Measurements from ENCODE around the gene ELP4.
"Not testable (repeated sequence)": the region's sequence is repeated elsewhere in the genome, so short reads cannot be mapped to it uniquely, and the experiment has no call there.

The ELP4 gene

DNA sequence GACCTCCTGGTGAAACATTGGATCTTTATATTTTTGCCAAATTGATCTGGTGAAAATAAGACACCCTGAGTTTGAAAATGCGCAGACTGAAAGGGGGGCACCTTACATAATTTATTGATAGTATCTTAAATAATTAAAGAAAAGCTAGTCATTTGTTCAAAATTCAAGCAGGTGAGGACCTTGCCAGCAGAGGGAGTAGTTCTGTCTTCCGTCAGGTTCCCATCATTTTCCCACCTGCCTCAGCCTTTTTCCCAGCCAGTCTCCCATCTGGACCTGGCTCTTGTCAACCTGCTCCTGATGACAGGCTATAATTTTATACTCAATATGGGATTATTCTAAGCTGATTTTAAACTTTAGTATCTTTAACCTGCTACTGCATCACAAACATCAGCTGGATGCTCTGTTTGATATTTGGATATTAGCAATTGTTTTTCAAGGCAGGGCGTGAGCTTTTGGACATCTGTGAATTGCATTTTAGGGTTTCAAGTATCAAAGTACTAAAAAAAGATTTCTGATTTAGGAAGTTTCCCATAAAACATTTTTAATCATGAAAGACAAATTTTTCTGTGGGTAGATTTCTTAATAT, 132.0 kb downstream of the ELP4 start:
- intact Hi-C loops (cut with micrococcal nuclease): no loop called here
- Mint-ChIP-seq H3K27me3 (no peaks in the 10 kb centered on the region), H3K27ac (no peak overlapping the region), H3K4me1 (ENCODE audit: low read depth) (no peaks in the 10 kb centered on the region), H3K4me3 (no peak overlapping the region), H3K9me3 (no peaks in the 10 kb centered on the region), H3K36me3 (ENCODE audit: low read depth) (no peaks in the 10 kb centered on the region)

DNA sequence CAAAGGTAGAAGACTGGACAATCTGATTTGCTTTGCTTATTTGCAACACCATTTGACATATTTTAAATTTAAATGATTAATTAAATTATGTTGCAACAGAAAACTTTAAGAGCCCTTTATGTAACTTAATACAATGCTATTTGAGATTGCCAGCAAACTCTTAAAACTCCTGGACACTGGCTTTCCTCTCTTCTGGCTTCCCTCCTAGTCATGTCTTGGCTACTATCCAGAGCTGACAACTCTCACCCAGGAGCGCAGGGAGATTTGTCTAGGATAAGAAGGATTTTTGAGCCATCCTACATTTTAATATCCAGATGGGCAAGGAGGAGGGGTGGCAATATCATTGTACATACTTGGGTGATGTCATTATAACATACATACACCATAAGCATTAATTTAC, 134.3 kb downstream of the ELP4 start:
- Mint-ChIP-seq H3K4me3 (no peak overlapping the region), H3K9me3 (no peaks in the 10 kb centered on the region), H3K36me3 (ENCODE audit: low read depth) (no peaks in the 10 kb centered on the region), H3K27ac (no peak overlapping the region), H3K27me3 (no peaks in the 10 kb centered on the region), H3K4me1 (ENCODE audit: low read depth) (no peaks in the 10 kb centered on the region)
- intact Hi-C loops (cut with micrococcal nuclease): no loop called here

DNA sequence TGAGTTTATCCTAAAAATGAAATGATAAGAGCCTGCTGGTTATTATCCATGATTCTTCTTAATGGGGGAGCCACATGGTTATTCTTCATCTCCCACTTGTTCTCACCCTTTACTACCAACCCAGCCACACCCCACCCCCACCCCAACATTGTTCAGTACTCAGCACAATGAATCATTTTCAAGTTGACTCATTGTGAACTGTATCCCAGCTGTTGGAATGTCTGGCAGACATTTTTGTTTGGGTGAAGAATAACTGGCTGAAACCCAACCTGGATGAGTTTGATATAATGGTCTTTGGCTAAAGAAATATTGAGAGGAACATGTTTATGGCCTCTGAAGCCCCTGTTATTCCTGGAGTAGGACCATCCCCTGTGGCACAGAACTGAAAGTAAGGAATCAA, 136.2 kb downstream of the ELP4 start:
- H3K9me3 Mint-ChIP-seq: no peaks in the 10 kb centered on the region
- no peaks in the 10 kb centered on the region for H3K27me3 Mint-ChIP-seq
- H3K4me1 Mint-ChIP-seq (ENCODE audit: low read depth): no peaks in the 10 kb centered on the region
- no peak overlapping the region for H3K27ac Mint-ChIP-seq
- intact Hi-C loops (cut with micrococcal nuclease): no loop called here
- no peaks in the 10 kb centered on the region for H3K36me3 Mint-ChIP-seq (ENCODE audit: low read depth)
- no peak overlapping the region for H3K4me3 Mint-ChIP-seq

DNA sequence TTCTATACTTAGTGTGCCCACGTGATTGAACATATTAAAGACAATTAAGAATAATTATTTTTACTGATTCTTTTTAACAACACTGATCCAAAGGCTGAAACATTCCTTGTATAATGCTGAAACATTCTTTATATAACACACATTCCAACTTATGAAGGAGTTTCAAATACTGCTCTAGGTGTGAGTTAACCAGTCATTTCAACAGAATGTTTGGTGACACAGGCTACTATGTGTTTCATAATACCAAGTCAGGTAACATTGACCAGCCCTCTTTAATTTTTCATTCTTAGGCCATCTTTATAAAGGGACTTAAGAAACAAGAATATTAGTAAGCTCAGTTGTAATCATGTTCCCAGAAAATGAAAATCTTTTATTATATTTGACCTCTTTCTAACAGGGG, 136.6 kb downstream of the ELP4 start:
- Mint-ChIP-seq H3K4me1 (ENCODE audit: low read depth) (no peaks in the 10 kb centered on the region), H3K4me3 (no peak overlapping the region), H3K9me3 (no peaks in the 10 kb centered on the region), H3K27me3 (no peaks in the 10 kb centered on the region), H3K36me3 (ENCODE audit: low read depth) (peaks cover 4% of the 10 kb centered on the region), H3K27ac (no peak overlapping the region)
- intact Hi-C loops (cut with micrococcal nuclease): no loop called here

DNA sequence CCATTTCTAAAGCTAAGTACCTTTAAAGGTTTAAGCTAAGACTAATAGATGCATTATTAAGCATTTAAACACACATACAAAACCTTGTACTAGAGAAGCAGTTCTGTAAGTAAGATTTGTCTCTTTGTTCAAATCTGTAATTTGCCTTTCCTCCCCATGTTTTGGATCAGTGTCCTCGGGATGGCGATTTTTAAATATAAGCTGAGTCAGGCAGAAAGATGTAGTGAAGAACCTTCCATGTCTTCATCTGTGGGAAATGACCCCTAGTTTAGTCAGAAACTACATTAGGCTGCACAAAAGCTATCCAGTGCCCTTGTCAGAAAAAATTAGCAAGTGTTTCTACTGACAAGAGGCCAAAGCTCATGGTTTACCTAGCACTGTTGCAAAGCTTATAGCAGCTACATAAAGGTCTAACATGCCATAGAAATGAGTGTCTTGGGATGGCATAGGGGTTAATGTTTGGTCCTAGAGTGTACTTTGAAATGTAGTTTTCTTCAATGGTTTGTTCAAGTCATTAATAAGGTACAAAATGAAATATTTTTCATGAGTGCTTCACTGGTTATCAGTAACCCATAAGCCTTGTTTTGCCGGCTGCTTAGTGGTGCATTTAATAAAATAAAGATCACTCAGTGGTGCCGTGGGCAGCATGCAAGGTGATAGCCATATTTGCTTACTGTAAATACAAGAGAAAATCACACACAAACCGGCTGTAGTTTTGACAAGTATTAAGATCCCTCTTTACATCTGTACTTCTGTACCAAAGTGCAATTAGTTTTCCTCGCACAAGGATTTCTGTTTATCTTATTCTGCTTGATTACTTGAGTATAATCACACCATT, 139.8 kb downstream of the ELP4 start:
- Mint-ChIP-seq H3K36me3 (ENCODE audit: low read depth) (peaks cover 10% of the 10 kb centered on the region), H3K27me3 (no peaks in the 10 kb centered on the region), H3K27ac (no peak overlapping the region), H3K4me3 (no peak overlapping the region), H3K9me3 (no peaks in the 10 kb centered on the region), H3K4me1 (ENCODE audit: low read depth) (no peaks in the 10 kb centered on the region)
- intact Hi-C loops (cut with micrococcal nuclease): no loop called here

DNA sequence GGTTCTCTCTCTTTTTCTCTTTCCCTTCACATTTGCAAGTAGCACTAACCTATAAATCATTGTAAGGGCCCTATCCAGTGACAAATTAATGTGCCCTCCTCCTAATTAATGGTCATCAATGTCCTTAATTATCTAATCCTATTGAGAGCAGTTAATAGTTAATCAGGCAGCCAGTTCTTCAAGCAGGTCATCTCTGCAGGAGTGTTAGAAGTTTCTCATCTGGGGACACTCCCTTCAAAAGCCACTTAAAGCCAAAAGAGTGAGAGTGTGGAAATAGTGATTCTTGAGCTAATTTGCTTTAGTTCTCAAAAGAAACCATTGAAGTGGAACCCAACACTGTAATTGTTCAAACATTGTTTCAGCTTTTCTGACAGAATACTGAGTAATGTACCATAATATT, 141.6 kb downstream of the ELP4 start:
- Mint-ChIP-seq H3K27me3 (no peaks in the 10 kb centered on the region), H3K4me1 (ENCODE audit: low read depth) (no peaks in the 10 kb centered on the region), H3K36me3 (ENCODE audit: low read depth) (peaks cover 10% of the 10 kb centered on the region), H3K9me3 (no peaks in the 10 kb centered on the region), H3K27ac (no peak overlapping the region), H3K4me3 (no peak overlapping the region)
- intact Hi-C loops (cut with micrococcal nuclease): no loop called here

DNA sequence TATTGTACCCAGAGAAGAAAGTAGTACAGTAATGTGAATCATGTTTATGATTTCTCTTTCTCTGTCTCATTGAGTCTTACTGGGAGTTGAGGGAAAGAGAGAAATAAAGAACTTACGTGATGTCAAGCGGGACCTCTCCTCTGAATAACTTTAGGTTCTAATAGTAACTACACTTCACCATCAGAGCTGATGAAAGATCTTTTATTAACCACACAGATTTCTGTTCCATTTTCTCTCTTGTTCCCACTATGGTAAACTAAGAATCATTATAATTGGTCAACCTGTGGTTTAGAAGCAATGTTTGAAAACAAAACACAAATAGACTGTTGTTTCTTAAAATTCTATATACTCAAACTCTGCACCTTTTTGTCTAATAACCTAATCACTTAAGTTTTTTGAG, 142.3 kb downstream of the ELP4 start:
- H3K9me3 Mint-ChIP-seq: no peaks in the 10 kb centered on the region
- no peak overlapping the region for H3K4me3 Mint-ChIP-seq
- no peaks in the 10 kb centered on the region for H3K27me3 Mint-ChIP-seq
- no peak overlapping the region for H3K27ac Mint-ChIP-seq
- intact Hi-C loops (cut with micrococcal nuclease): no loop called here
- H3K4me1 Mint-ChIP-seq (ENCODE audit: low read depth): no peaks in the 10 kb centered on the region
- peaks cover 10% of the 10 kb centered on the region for H3K36me3 Mint-ChIP-seq (ENCODE audit: low read depth)

DNA sequence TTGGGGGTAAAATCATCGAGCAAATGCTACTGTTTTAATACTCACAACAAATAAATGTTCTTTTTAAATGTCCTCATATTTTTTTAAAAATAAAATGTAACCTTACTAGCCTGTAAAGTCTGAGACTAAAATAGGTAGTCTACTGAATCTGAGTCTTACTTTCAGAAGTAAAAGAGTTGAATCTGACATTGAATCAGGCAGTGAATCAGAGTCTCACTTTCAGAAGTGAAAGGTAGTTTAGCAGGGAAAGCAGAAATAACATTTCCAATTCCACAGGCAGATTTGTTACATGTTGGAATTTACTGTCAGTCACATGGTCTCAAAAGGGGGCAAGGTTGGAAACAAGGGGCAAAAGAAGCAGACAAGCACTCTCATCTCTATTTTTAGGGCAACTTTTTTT, 143.0 kb downstream of the ELP4 start:
- H3K36me3 Mint-ChIP-seq (ENCODE audit: low read depth): peaks cover 10% of the 10 kb centered on the region
- no peak overlapping the region for H3K27ac Mint-ChIP-seq
- no peaks in the 10 kb centered on the region for H3K27me3 Mint-ChIP-seq
- H3K9me3 Mint-ChIP-seq: no peaks in the 10 kb centered on the region
- intact Hi-C loops (cut with micrococcal nuclease): no loop called here
- H3K4me3 Mint-ChIP-seq: no peak overlapping the region
- no peaks in the 10 kb centered on the region for H3K4me1 Mint-ChIP-seq (ENCODE audit: low read depth)

DNA sequence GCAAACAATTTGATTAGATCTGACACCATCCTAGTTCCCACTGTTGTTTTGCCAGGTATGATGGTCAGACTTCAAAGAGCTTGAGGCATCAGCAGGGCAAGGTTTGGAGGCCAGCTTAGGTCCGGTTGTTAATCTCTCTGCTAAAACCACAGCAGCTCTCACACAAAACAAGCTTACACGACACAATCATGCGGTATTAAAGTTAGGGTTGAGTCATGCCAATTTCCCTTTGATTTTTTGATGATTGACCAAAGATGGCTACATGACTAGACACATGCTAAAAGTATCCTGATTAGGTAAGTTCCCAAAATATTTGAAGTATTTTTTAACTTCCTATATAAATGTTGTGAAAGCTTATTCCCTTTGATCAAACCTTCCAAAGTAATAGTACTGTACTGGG, 145.9 kb downstream of the ELP4 start:
- no peaks in the 10 kb centered on the region for H3K4me1 Mint-ChIP-seq (ENCODE audit: low read depth)
- H3K27ac Mint-ChIP-seq: no peak overlapping the region
- H3K36me3 Mint-ChIP-seq (ENCODE audit: low read depth): peaks cover 10% of the 10 kb centered on the region
- no peaks in the 10 kb centered on the region for H3K27me3 Mint-ChIP-seq
- intact Hi-C loops (cut with micrococcal nuclease): no loop called here
- no peak overlapping the region for H3K4me3 Mint-ChIP-seq
- H3K9me3 Mint-ChIP-seq: no peaks in the 10 kb centered on the region

DNA sequence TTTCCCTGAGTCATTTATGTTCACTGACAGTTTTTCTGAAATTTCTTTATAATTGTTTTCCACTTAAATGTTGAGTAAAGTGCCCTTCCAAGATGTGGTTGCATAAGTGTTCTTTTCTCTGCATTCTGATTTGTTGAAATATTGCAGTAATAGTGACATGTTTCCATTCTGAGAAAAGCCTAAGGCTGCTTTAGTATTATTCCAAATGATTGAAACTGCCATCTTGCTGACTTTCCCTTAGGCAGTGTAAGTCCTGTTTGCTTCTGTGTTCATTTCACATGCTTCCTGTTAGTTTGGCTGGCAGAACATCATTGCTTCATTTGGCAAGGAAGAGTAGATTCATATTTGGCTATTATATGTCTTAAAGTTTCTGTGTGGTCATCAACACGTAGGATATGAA, 146.5 kb downstream of the ELP4 start:
- Mint-ChIP-seq H3K36me3 (ENCODE audit: low read depth) (peaks cover 8% of the 10 kb centered on the region), H3K27ac (no peak overlapping the region), H3K9me3 (no peaks in the 10 kb centered on the region)

DNA sequence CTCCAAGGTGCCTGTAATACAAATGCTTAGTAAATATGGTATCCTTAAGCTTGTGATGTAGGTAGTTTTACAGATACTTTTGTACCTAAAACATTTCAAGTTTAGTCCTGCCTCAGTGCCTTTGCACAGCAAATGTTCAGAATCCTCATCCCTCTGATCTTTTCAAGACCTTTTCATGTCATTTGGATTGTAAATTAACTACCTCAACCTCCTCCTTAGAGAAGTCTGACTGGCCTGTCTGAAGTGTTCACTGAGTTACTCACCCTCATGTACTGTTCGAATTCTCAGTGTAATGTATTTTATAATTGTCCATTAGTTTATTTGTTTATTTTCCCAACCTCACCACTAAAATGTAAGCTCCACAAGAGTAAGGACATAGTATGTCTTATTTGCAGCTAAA, 147.5 kb downstream of the ELP4 start:
- H3K9me3 Mint-ChIP-seq: no peaks in the 10 kb centered on the region
- no peaks in the 10 kb centered on the region for H3K4me1 Mint-ChIP-seq (ENCODE audit: low read depth)
- no peak overlapping the region for H3K27ac Mint-ChIP-seq
- intact Hi-C loops (cut with micrococcal nuclease): no loop called here
- H3K4me3 Mint-ChIP-seq: no peak overlapping the region
- no peaks in the 10 kb centered on the region for H3K36me3 Mint-ChIP-seq (ENCODE audit: low read depth)
- H3K27me3 Mint-ChIP-seq: no peaks in the 10 kb centered on the region

More for the DNA sequence above, 146.5 kb downstream of the ELP4 start:
- Mint-ChIP-seq H3K4me1 (ENCODE audit: low read depth) (no peaks in the 10 kb centered on the region), H3K4me3 (no peak overlapping the region), H3K27me3 (no peaks in the 10 kb centered on the region)
- intact Hi-C loops (cut with micrococcal nuclease): no loop called here

DNA sequence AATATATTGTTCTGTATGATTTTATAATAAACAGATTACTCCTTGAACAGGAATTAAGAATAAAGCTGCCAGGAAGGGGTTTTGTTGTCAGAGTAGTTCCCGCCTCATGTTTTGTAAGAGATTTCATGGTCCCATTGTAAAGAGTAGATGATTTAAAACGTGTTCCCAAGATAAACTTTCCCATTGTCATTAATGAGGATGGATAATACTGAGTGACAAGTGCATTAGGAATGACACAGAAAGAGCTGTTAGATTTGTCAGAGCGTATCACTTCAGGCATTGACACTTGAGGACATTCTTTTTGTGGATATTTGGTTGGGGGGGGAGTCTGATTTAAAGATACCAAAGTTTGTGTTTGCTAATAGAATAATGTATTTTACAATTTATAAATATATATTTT, 154.6 kb downstream of the ELP4 start:
- no peak overlapping the region for H3K27ac Mint-ChIP-seq
- intact Hi-C loops (cut with micrococcal nuclease): no loop called here

DNA sequence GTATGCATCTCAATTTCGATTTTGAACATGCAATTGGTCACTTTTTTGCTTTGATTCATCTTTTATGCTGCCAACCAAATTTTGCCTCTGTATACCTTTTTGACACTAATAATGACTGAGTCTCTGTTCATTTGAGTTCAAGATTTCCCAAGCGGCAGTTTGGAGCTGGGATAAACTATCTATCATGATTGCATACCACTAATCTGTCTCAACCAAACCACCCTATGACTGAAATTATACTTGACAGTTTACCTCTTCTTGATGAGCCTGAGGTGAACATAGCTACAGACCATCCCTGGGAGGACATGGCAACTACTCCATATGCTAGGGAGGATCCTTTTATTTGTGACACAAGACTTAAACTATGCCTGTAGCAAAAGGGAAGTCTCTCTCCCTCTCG, 155.4 kb downstream of the ELP4 start:
- Mint-ChIP-seq H3K36me3 (ENCODE audit: low read depth) (no peaks in the 10 kb centered on the region), H3K9me3 (no peaks in the 10 kb centered on the region), H3K27me3 (no peaks in the 10 kb centered on the region), H3K4me1 (ENCODE audit: low read depth) (no peaks in the 10 kb centered on the region), H3K27ac (no peak overlapping the region), H3K4me3 (no peak overlapping the region)
- intact Hi-C loops (cut with micrococcal nuclease): no loop called here

More for the DNA sequence above, 154.6 kb downstream of the ELP4 start:
- H3K9me3 Mint-ChIP-seq: no peaks in the 10 kb centered on the region
- H3K4me3 Mint-ChIP-seq: no peak overlapping the region
- no peaks in the 10 kb centered on the region for H3K27me3 Mint-ChIP-seq
- H3K4me1 Mint-ChIP-seq (ENCODE audit: low read depth): no peaks in the 10 kb centered on the region
- H3K36me3 Mint-ChIP-seq (ENCODE audit: low read depth): no peaks in the 10 kb centered on the region

DNA sequence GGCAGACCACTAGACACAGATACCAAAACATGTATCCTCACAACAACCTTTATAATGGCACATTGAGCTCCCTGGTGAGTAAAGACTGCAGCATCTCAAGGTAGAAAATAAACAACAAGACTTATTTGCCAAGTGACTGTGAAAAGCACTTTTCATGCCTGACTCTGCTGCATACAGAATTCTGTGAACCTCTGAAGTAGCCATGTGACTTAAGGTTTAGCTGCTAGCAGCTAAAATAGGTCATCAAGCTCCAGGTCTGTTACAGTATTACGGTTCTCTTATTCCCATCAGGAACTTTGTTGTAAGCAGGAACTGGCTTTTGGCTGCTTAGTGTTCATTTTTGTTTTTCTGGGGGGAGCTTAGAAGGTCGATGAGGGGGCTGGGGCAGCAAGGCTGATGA, 162.1 kb downstream of the ELP4 start:
- intact Hi-C loops (cut with micrococcal nuclease): no loop called here
- Mint-ChIP-seq H3K27me3 (no peaks in the 10 kb centered on the region), H3K36me3 (ENCODE audit: low read depth) (no peaks in the 10 kb centered on the region), H3K4me3 (no peak overlapping the region), H3K9me3 (no peaks in the 10 kb centered on the region), H3K4me1 (ENCODE audit: low read depth) (no peaks in the 10 kb centered on the region), H3K27ac (no peak overlapping the region)

DNA sequence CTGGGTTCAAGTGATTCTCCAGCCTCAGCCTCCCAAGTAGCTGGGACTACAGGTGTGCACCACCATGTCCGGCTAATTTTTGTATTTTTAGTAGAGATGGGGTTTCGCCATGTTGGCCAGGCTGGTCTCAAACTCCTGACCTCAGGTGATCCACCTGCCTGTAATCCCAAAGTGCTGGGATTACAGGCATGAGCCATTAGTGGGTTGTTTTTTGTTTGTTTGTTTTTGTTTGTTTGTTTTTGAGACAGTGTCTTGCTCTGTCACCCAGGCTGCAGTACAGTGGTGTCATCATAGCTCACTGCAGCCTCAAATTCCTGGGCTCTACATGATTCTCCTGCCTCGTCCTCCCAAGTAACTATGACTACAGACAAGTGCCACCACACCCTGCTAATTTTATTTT, 163.5 kb downstream of the ELP4 start:
- intact Hi-C loops (cut with micrococcal nuclease); H3K36me3 Mint-ChIP-seq (ENCODE audit: low read depth); H3K27me3 Mint-ChIP-seq; H3K9me3 Mint-ChIP-seq; H3K4me3 Mint-ChIP-seq; H3K4me1 Mint-ChIP-seq (ENCODE audit: low read depth); H3K27ac Mint-ChIP-seq: not testable (repeated sequence)

Data from dendritic cell treated with granulocyte-macrophage colony-stimulating factor and Interleukin-4, amounts not matched to agents 40 ng/mL and 50 ng/mL, for 4 days (primary cell).